Measurements from ENCODE around the gene METTL21C.

METTL21C gene

GRCh38 chr13:102718746-102719145 is 23.9 kb upstream of the METTL21C start:
- TF ChIP-seq CTCF (IDR thresholded peaks at IDR 0.05; ENCODE audit: borderline replicate concordance, insufficient read depth, low read depth, low read length), result no peak
- no peak overlapping the region for H3K4me3 ChIP-seq (ENCODE audit: low read depth, low read length)

DNA sequence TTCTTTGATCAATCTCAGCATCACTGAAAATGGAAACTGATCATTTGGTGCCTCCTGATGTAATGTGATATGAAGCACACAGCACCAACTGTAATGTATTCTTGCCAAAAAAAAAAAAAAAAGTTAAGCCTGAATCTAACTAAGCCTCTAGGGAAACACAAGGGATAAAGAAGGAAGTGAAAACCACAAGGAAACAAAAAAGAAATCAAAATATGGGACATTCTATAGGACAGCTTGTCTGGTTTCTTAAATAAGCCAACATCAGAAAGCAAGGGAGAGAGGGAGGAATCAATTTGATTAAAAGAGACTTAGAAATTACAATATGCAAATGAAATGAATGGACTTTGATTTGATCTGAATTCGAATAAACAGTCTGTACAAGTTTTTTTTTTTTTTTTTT is 20.6 kb upstream of the METTL21C start:
- H3K4me3 ChIP-seq (ENCODE audit: low read depth, low read length), result no peak overlapping the region
- no peak for TF ChIP-seq CTCF (IDR thresholded peaks at IDR 0.05; ENCODE audit: borderline replicate concordance, insufficient read depth, low read depth, low read length)

GRCh38 chr13:102710261-102710679 is 15.4 kb upstream of the METTL21C start:
- TF ChIP-seq CTCF (IDR thresholded peaks at IDR 0.05; ENCODE audit: borderline replicate concordance, insufficient read depth, low read depth, low read length), result no peak
- H3K4me3 ChIP-seq (ENCODE audit: low read depth, low read length), result no peak overlapping the region

- no peak for TF ChIP-seq CTCF (IDR thresholded peaks at IDR 0.05; ENCODE audit: borderline replicate concordance, insufficient read depth, low read depth, low read length)
- H3K4me3 ChIP-seq (ENCODE audit: low read depth, low read length), result no peak overlapping the region
Measured at GRCh38 chr13:102709536-102709935, 14.7 kb upstream of the METTL21C start.

DNA sequence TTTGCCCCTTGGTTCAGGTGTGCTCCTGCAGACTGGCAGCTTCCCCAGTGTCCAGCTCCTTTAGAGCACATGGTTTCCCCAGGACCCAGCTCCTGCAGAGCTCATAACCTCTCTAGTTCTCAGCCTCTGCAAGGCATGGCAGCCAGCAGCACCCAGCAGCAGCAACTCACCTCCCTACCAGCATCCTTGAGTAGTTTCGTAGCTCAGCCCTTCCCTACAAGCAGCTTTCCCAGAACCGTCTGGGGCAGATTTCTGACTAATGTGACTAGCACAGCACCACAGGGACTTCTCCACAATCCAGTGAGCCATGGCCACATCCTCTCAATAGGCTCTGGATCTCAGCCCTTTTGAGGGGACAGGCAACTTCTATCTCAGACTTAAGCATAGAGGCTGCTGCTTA is 14.1 kb upstream of the METTL21C start:
- no peak for TF ChIP-seq CTCF (IDR thresholded peaks at IDR 0.05; ENCODE audit: borderline replicate concordance, insufficient read depth, low read depth, low read length)
- no peak overlapping the region for H3K4me3 ChIP-seq (ENCODE audit: low read depth, low read length)

DNA sequence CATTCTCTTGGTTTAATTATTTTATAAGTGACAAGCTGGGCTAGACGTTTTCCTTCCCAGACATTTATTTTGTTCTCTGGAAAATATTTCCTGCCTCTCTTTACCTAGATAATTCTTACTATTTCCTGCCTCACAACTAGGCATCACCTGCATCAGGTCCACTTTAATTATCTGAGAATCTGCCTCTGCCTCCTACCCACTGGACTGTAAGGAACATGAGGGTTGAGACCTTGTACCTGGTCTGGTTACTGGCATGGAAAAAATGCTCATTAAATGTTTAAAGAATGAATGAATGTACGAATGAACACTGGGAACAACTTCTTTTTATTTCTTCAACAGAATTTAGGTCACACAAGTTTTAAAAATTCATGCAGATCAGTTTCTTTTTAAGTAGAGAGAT is 13.4 kb upstream of the METTL21C start:
- no peak overlapping the region for H3K4me3 ChIP-seq (ENCODE audit: low read depth, low read length)
- no peak for TF ChIP-seq CTCF (IDR thresholded peaks at IDR 0.05; ENCODE audit: borderline replicate concordance, insufficient read depth, low read depth, low read length)

DNA sequence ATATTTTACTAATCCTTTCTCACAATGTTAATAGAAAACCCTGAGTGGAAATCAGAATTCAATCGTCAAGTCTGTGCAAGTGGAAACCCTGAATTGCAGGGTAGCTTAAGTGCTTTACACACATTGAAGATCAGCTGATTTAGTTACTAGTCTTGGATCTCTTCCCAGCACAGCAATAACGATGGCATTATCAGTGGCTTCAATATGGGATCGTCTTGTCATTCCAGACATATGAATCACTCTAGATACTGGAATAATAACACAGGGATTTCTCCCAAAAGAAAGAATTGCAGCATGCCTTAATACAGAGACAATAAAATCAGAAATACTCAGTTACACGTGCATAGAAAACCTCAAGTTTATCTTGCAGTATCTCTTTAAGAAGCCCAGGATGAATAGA is 12.6 kb upstream of the METTL21C start:
- TF ChIP-seq CTCF (IDR thresholded peaks at IDR 0.05; ENCODE audit: borderline replicate concordance, insufficient read depth, low read depth, low read length), result no peak
- H3K4me3 ChIP-seq (ENCODE audit: low read depth, low read length), result no peak overlapping the region
